GM23248 (cell line): ENCODE results near the gene RIMS1.

Source experiments
- EZH2 ChIP-seq: fragments of 200-600 bp; sonication (generic); IDR thresholded peaks from 2 replicates; pipeline ENCODE4 v1.6.1; 2018; ENCODE audit warnings: antibody characterized with exemption, mild to moderate bottlenecking; ENCODE audit not compliant: insufficient read depth, poor library complexity, severe bottlenecking
- EZH2phosphoT487 ChIP-seq: fragments of 200-600 bp; sonication (generic); IDR thresholded peaks from 2 replicates; pipeline ENCODE4 v1.6.1; 2018; ENCODE audit warnings: antibody characterized with exemption, moderate library complexity, mild to moderate bottlenecking, low read depth; ENCODE audit not compliant: insufficient read depth

DNA sequence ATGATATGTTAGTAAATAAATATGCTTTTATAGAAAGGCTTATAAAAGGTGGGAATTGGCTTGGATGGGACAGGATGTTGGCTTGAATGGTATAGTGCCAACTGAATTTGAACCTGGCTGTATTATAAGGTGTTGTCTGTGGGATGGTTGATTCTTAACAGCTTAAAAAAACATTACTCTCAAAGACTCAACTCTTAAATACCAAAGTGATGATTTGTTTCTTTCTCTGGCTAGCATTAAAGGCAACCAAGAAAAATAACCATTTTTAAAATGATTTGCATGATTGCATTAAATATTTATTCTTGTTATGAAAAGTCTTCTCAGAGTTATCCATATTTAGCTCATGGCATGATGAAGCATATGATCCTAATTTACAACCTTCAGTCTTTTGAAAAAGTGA is 216.2 kb downstream of the RIMS1 start:
- TF ChIP-seq EZH2 (no peak), EZH2phosphoT487 (no peak)
